Cerebellar nuclear complex (tissue), 1 donor: ENCODE data around the gene RNF130.

ENCODE experiments used
- DNase-seq, 2 experiments: peaks; one replicate each; lab custom pipeline; 2025; lab: John Stamatoyannopoulos, UW

The RNF130 gene, protein sequence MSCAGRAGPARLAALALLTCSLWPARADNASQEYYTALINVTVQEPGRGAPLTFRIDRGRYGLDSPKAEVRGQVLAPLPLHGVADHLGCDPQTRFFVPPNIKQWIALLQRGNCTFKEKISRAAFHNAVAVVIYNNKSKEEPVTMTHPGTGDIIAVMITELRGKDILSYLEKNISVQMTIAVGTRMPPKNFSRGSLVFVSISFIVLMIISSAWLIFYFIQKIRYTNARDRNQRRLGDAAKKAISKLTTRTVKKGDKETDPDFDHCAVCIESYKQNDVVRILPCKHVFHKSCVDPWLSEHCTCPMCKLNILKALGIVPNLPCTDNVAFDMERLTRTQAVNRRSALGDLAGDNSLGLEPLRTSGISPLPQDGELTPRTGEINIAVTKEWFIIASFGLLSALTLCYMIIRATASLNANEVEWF

GRCh38 chr5:180071531-180072255, at the start of gene RNF130:
Gene RNF130 (minus strand): TSS chr5:180071759. CDS start chr5:180071702, 57 bp downstream.
- DNase-seq = no peak

DNA sequence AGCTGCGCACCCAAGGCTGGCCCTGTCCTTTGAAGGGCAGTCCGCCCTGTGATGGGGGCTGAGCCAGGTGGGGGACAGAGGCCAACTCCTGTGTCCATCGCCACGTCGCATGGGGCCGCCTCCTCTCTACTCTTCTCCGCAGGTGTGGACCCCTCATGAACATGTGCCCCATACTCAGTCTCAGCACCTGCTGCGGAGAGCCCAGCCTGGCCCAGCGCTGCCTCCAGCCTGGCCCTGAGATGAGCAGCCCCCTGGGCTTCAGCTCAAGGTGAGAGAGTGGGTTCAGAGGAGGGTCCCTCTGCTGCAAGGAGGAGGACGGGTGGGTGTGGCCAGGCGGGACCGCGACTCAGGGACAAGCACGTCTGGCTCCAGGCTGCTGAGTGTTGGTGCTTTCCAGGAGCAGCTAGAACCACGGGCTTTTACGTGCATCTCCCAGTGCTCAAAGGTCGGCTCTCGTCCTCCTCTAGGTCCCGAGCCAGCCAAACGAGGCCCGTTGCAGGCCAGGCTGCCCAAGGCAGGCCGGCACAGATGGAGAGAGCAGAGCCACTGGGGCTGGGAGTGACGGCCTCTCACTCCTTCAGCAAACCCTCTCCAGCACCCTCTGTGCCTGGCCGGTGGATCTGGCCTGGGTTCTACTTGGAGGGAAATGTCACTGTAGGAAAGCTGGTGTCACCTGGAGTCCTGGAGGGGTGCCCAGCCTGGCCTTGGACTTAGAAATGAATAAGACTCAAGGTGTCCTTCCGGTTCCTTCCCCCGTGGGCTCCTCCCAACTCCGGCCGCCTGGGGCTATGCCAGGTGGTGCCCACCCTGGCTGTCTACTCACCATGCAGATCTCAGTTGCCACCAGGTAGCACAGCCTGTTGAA, 48.9 kb upstream of the RNF130 start:
- peak in 1 of 2 experiments; percentile 57 for DNase-seq

GRCh38 chr5:180119903-180120236, 48.3 kb upstream of the RNF130 start:
- DNase-seq = no peak

DNA sequence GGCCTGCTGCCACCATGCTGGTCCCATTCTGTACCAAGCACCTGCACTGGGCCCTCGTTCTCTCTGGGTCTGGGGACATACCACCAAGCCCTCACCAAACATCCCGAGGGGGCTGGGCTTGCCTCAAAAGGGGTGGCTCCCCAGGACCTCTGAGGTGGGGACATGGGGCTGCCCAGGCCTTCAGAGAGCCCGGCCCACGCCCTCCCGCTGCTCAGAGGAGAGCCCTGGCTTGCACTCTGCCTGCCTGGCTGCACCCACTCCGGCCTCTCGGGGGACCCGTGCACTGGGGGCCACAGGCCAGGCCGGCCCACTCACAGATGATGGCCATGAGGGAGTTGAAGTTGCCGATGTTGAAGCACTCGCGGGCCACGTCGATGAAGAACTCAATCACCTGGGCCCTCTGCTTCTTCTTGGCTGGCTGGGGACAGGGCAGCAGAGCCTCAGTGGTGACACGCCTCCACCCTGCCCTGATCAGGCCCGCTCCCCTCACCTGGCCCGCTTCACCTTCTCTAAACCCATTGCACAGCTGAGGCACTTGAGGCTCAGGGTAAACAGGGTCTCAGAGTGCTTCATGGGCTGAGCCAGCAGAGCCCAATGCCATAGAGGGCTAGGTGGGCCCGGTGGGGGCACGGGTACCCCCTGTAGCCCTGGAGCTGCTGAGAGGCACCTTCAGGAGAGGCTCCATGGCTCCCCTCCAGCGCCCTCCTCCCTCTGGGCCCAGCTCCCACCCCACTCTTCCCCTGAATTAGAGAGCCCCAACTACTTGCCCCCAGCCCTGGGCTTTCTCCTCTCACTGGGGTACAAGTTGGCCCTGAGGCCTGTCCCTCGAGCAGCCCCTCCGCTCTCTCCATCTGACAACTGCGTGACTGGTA, 47.7 kb upstream of the RNF130 start:
- no peak for DNase-seq

DNA sequence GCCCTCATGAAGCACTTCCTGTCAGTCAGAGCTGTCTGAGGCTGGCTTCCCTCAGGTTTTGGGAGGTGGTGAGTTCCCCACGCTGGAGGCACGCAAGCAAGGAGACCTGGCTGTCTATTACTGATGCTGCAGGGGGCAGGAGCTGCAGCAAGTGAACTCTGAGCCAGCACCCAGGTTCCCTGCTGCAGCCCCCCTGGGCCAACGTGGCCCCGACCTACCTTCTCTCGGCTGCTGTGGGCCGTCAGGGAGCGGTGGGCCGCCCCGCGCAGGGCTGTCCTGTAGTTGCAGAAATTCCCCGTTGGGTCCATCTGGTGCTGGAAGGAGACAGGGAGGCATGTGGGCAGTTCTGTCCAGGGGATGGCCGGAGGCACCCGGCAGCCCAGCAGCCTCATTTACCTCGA, 46.8 kb upstream of the RNF130 start:
- no peak for DNase-seq

DNA sequence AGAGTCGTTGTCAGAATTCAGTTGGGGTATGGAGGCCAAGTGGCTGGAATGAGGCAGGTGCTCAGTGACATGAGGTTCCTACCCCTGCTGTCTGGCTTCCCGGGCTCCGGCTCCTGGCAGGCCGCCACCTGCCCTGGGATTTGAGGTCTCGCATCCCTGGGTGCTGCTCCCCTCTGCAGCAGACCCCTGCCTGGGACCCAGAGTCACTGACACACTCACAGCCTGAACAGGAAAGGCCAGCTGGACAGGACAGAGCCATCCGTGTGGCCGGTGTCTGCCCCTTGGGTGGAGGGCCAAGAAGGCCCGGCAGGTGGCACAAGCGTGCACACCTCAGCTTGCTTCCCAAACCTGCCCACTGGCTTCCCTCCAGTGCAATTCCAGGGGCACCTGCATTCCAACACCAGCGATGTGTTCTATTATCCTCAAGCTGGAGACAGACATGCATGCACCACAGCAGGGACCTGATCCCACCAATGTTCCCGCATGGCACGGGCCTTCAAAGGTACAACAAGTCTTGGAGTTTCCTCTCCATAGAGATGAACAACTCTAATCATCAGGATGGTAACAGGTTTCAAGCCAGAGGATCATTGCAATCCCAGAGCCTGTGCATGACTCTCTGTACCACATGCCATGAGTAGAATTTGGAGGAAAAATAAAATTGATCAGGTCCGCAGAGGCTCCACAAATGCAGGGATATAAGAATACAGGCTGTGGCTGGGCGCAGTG, 45.6 kb upstream of the RNF130 start:
- peak in 1 of 2 experiments; percentile 44 for DNase-seq

- DNase-seq = no peak
Observed at GRCh38 chr5:180116077-180116999, 44.8 kb upstream of the RNF130 start.

DNA sequence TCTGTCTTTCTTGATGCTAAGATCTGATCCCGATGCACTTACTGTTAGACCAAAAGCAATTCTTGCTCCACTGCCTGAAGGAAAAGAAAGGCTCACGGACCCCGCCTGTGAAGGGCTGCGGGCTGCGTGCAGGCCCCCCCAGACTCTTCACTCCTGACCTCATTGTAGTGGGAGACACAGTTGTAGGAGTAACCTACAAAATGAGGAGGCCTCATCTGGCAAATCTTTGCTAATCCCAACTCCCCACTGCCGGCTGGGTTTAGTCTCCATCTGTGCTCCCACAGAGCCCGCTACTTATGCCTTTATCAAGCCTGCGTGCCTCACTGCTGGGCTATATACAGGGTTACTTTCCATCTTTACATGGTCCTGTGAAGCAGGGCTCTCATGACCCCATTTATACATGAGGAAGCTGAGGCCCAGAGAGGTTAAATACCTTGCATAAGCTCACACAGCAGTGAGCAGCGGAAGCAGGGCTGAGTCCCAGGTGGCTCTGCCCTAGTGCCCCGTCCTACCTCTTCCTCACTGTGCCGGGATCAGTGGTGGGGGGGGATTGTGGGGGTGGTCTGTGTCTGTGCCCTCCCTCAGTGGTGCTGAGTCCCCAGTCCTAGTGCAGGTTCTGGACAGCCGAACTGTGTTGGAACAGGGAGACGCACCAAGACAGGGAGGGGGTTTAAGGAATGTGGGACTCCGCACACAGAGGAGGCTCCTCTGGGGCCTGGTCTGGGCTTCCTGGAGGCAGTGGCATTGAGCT, 43.9 kb upstream of the RNF130 start:
- no peak for DNase-seq

DNA sequence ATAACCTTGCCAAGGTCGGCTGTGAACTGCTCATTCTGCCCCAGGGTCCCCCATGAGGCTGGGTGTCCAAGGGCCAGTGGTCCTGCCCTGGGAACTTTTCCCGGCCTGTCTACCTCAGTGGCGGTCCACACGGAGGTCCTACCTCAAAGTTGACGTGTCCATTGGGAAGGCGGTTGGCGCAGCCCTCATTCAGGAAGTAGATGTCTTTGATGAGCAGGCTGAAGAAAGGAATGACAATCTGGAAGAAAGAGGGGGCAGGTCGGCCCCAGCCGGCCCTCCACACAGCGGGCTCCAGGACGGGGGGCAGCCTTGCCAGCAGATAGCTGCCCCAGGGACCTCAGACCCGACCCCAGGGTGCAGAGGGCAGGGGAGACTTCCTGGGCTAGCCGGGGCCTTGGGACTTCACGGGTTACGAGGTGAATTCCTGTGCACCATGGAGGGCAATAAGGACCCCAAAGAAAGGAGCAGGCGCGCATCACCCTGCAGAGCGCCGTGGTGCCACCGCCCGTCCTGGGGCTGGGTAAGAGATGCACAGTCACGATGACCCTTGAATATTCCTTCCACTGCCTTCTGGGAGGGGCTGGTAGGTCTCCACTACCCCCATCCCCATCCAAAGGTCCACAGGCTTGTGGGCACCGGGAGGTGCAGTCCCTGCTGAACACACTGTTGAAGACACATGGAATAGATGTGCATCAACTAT, 42.9 kb upstream of the RNF130 start:
- no peak for DNase-seq

GRCh38 chr5:180113660-180114303, 42.2 kb upstream of the RNF130 start:
- DNase-seq = no peak

DNA sequence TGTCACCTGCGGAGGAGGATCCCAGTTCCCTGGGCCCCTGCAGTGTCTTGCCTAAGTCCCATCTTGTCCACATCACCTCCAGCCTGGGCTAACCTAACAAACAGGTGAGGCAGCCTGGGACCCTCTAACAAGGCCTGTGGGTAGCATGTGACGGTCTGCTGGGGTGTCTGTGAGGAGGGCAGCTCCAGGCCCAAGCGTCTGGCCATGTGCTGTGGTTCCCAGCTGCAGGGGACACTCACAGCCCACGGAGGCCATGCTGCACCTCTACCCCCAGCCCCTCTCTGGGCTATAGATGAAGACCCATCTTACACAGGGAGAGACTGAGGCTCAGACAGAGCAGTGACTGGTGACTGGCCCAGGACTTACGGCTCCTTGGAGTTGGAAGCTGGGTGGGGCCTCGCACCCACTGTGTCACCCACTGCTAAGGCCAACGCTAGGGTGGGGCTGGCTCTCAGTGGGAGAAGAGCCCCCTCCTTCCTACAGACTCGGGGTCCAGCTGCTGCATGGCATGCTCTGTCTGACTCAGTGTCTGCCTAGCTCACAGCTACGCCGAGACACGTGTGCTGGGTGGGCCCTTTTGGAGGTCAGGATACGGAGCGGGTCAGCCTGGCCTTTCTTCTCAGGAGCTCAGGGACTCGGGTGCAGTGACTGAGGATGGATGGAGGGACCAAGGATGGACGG, 40.8 kb upstream of the RNF130 start:
- DNase-seq = no peak

DNA sequence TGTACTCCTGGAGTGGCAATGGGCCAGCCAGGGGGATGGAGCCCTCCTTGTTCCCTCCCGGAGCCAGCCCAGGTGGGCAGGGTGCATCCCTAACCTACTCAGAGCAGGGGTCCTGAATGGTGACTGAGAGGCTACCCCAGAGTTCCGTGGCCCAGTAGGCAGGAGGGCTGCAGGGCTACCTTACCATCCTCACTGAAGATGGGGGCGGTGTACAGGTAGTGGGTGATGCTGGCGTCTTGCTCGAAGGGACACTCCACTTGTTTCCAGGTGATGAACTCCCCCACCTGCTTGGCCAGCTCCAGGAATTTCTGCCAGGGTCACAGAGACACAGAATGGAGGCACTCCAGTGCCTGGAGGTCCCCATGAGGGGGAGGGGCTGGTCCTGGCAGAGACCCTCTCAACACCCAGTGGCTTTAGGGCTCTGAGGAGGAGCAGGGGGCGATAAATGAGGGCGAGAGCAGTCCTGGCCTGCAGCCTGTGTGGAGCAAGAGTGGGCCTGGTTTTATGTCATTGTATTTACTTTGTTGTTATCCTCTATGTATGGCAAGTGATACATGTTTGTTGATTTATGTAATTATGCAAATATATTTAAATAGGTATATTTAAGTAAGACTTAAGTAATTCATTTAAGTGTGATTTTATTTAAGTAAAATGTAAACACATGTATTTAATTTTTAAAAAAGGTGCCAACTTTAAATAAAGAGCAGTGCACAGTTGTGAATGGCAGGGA, 39.9 kb upstream of the RNF130 start:
- DNase-seq = no peak

DNA sequence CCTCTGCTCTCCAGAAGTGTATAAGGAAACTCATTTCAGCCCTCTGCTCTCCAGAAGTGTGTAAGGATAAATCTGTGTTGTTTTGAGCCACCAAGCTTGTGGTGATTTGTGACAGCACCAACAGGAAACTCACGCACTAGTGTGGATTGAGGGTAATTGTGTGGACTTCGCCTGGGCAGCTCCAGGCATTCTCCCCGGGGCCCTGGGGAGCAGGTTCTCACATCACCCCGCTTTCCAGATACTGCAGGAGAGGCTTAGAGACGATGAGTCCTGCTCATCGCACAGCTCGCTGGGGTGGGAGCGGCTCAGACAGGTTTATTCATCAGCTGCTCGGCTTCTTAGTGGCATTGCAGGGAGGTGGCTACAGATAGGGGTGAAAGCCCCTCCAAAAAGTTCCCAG, 38.4 kb upstream of the RNF130 start:
- no peak for DNase-seq

DNA sequence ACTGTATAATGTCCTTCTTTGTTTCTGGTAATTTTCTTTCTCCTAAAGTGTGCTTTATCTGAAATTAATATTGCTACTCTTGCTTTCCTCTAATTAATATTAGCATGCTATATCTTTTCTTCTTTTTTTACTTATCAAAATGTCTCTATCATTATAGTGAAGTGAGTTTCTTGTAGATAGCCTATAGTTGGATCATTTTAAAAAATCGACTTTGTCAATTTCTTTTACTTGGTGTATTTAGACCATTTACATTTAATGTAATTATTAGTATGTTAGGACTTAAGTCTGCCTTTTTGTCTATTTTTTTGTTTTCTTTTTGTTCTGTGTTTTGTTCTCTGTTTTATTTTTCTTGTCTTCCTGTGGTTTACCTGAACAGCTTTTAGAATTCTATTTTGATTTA, 35.4 kb upstream of the RNF130 start:
- DNase-seq = no peak

GRCh38 chr5:180105827-180106312, 34.3 kb upstream of the RNF130 start:
- DNase-seq = no peak

- DNase-seq = no peak
Observed at GRCh38 chr5:180104168-180104530, 32.6 kb upstream of the RNF130 start.
